ENCODE measurements around the gene SPNS1.

GRCh38 chr16:28935924-28936783, 38.4 kb upstream of the SPNS1 start:
- TF ChIP-seq CTCF (IDR thresholded peaks at IDR 0.05; ENCODE audit: insufficient read depth, low read length) (no peak), POLR2AphosphoS5 (IDR thresholded peaks at IDR 0.05; ENCODE audit: low read depth) (peak; percentile 41; the same call in 1 of the 2 replicates)
